ENCODE data around the gene CD300LF.
A peak's percentile ranks its signal among the peaks of the same experiment; 100 is the strongest.

CD300LF gene

GRCh38 chr17:74682471-74683190, 30.1 kb downstream of the CD300LF start:
- no peak for DNase-seq

- no peak for DNase-seq
These were observed 30.7 kb downstream of the CD300LF start for GRCh38 chr17:74682028-74682427.

- DNase-seq = no peak
These were observed 31.8 kb downstream of the CD300LF start for GRCh38 chr17:74680941-74681340.

- DNase-seq = no peak
These were observed 32.5 kb downstream of the CD300LF start for GRCh38 chr17:74680213-74680612.

GRCh38 chr17:74679374-74679773, 33.3 kb downstream of the CD300LF start:
- DNase-seq = no peak

GRCh38 chr17:74678541-74678940, 34.2 kb downstream of the CD300LF start:
- no peak for DNase-seq

GRCh38 chr17:74677558-74678466, 34.9 kb downstream of the CD300LF start:
- no peak for DNase-seq

GRCh38 chr17:74671031-74671771, 41.5 kb downstream of the CD300LF start:
- DNase-seq = peak; percentile 70

- no peak for DNase-seq
These were observed 42.4 kb downstream of the CD300LF start for GRCh38 chr17:74670329-74670728.

- no peak for DNase-seq
These were observed 49.2 kb downstream of the CD300LF start for GRCh38 chr17:74663561-74663960.

GRCh38 chr17:74659889-74660288, 52.8 kb downstream of the CD300LF start:
- DNase-seq = no peak

- no peak for DNase-seq
These were observed 54.1 kb downstream of the CD300LF start for GRCh38 chr17:74658620-74659019.

GRCh38 chr17:74654742-74655141, 58.0 kb downstream of the CD300LF start:
- no peak for DNase-seq

- no peak for DNase-seq
These were observed 60.7 kb downstream of the CD300LF start for GRCh38 chr17:74652020-74652419.

- no peak for DNase-seq
These were observed 62.8 kb downstream of the CD300LF start for GRCh38 chr17:74649909-74650308.

- no peak for DNase-seq
These were observed 64.7 kb downstream of the CD300LF start for GRCh38 chr17:74647871-74648672.

- no peak for DNase-seq
These were observed 66.5 kb downstream of the CD300LF start for GRCh38 chr17:74646231-74646630.

GRCh38 chr17:74645010-74645409, 67.7 kb downstream of the CD300LF start:
- DNase-seq = no peak

GRCh38 chr17:74644419-74644818, 68.3 kb downstream of the CD300LF start:
- DNase-seq = no peak
